ENCODE results near the gene YEATS2. TPM values are rescaled to one million over a fixed set of nuclear protein-coding genes. Genes with fewer than 3 reads are reported as not detected.

Gene YEATS2
- polyA plus RNA-seq, 3 donors: 4.2 to 33.0 (median 5.0) TPM

DNA sequence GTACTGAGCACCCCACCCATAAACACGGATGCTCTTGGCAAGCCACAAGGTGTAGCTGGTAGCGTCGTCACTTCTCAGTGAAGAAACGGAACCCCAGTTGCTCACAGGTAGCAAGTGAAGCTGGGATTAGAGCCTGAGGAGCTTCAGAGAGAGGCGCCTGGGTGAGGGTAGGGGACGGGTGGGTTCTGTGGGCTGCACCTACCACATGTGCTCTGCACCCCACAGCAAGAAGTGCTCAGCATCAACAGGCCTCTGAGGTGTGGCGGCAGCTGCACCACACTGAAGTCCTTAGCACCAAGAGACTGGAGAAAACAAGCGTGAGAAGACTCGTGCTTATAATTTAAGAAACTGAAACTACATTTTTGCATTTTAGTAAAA, 118.0 kb downstream of the YEATS2 start:
- intact Hi-C loops (cut with micrococcal nuclease): no loop called here
- Mint-ChIP-seq H3K4me1 (no peaks in the 10 kb centered on the region), H3K9me3 (no peaks in the 10 kb centered on the region), H3K4me3 (no peak overlapping the region), H3K36me3 (peaks cover 46 to 65% of the 10 kb centered on the region in 2 donors), H3K27me3 (ENCODE audit: low read depth in 3 of 3) (no peaks in the 10 kb centered on the region), H3K27ac (peak overlapping the region in 1 of 7 donors; percentile 46)
- H3K27me3 ChIP-seq (ENCODE audit: control insufficient read depth in 2 of 2, insufficient read depth in 2 of 2, low read length in 2 of 2): no peaks in the 10 kb centered on the region
- no peak overlapping the region for H2AFZ ChIP-seq (ENCODE audit: insufficient read depth, low read depth, low read length, poor library complexity, severe bottlenecking)
- TF ChIP-seq, protein P1, sequence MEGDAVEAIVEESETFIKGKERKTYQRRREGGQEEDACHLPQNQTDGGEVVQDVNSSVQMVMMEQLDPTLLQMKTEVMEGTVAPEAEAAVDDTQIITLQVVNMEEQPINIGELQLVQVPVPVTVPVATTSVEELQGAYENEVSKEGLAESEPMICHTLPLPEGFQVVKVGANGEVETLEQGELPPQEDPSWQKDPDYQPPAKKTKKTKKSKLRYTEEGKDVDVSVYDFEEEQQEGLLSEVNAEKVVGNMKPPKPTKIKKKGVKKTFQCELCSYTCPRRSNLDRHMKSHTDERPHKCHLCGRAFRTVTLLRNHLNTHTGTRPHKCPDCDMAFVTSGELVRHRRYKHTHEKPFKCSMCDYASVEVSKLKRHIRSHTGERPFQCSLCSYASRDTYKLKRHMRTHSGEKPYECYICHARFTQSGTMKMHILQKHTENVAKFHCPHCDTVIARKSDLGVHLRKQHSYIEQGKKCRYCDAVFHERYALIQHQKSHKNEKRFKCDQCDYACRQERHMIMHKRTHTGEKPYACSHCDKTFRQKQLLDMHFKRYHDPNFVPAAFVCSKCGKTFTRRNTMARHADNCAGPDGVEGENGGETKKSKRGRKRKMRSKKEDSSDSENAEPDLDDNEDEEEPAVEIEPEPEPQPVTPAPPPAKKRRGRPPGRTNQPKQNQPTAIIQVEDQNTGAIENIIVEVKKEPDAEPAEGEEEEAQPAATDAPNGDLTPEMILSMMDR (IDR thresholded peaks at IDR 0.05): no peak
- DNase-seq: no peak
- H3K4me3 ChIP-seq (replicated peaks in 1 of 3; ENCODE audit: low read depth in 2 of 3, low read length in 3 of 3): no peak overlapping the region
- no peak overlapping the region for H3K27ac ChIP-seq (ENCODE audit: low read depth in 1 of 2, low read length in 2 of 2)
- no peaks in the 10 kb centered on the region for H3K79me2 ChIP-seq (ENCODE audit: insufficient read depth, low read length)
- no peak overlapping the region for H3K9ac ChIP-seq (ENCODE audit: insufficient read depth, low read length, poor library complexity, severe bottlenecking)
- no peaks in the 10 kb centered on the region for H3K9me3 ChIP-seq (replicated peaks in 1 of 2; ENCODE audit: control insufficient read depth in 1 of 2, insufficient read depth in 1 of 2, low read length in 2 of 2)
- no peaks in the 10 kb centered on the region for H4K20me1 ChIP-seq (ENCODE audit: insufficient read depth, low read length)
- H3K36me3 ChIP-seq (replicated peaks in 1 of 2; ENCODE audit: control insufficient read depth in 1 of 2, insufficient read depth in 2 of 2, low read length in 2 of 2): peaks cover 25 to 51% of the 10 kb centered on the region in 2 donors
- no peaks in the 10 kb centered on the region for H3K4me1 ChIP-seq (ENCODE audit: control insufficient read depth in 1 of 2, insufficient read depth in 2 of 2, low read length in 2 of 2)
- H3K4me2 ChIP-seq (replicated peaks; ENCODE audit: extremely low read depth, low read length, poor library complexity, severe bottlenecking): no peak overlapping the region
- WGBS (ENCODE audit: insufficient coverage): no CpG with 5 or more reads among the region's 9 CpGs

DNA sequence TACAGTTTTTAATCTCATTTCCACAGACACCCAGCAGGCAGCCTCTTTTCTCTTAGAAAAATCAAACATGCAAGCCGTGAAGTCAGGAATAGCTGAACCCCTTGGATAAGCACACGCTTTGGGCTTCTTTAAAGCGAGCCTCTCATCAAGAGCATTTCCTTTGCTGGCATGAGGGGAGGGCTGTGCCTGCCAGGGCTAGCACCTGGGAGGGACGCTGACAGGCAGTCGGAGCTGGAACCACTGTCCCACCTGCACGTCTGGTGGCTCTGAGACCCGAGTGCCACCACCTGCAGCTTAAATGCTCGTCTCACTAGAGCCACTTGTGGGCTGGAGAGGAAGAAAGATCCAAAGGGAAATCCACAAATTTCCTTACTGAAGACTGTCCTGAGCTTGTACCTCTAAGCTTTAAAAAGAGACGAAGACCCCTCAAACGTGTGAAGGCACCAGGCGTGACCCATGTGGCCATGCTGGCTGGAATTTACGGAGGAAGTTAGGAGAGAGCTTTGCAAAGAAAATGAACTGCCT, 118.4 kb downstream of the YEATS2 start:
- Histone ChIP-seq H3K4me1 (ENCODE audit: control insufficient read depth in 1 of 2, insufficient read depth in 2 of 2, low read length in 2 of 2) (no peaks in the 10 kb centered on the region), H3K27me3 (ENCODE audit: control insufficient read depth in 2 of 2, insufficient read depth in 2 of 2, low read length in 2 of 2) (no peaks in the 10 kb centered on the region), H3K9ac (ENCODE audit: insufficient read depth, low read length, poor library complexity, severe bottlenecking) (no peak overlapping the region), H2AFZ (ENCODE audit: insufficient read depth, low read depth, low read length, poor library complexity, severe bottlenecking) (no peak overlapping the region), H3K79me2 (ENCODE audit: insufficient read depth, low read length) (no peaks in the 10 kb centered on the region), H3K36me3 (replicated peaks in 1 of 2; ENCODE audit: control insufficient read depth in 1 of 2, insufficient read depth in 2 of 2, low read length in 2 of 2) (peaks cover 21 to 46% of the 10 kb centered on the region in 2 donors), H4K20me1 (ENCODE audit: insufficient read depth, low read length) (no peaks in the 10 kb centered on the region), H3K4me2 (replicated peaks; ENCODE audit: extremely low read depth, low read length, poor library complexity, severe bottlenecking) (no peak overlapping the region), H3K4me3 (replicated peaks in 1 of 3; ENCODE audit: low read depth in 2 of 3, low read length in 3 of 3) (no peak overlapping the region), H3K9me3 (replicated peaks in 1 of 2; ENCODE audit: control insufficient read depth in 1 of 2, insufficient read depth in 1 of 2, low read length in 2 of 2) (no peaks in the 10 kb centered on the region), H3K27ac (ENCODE audit: low read depth in 1 of 2, low read length in 2 of 2) (no peak overlapping the region)
- TF ChIP-seq, protein P1 (IDR thresholded peaks at IDR 0.05): no peak
- WGBS (ENCODE audit: insufficient coverage): 81% methylated on average over 8 of the region's 12 CpGs
- intact Hi-C loops (cut with micrococcal nuclease): no loop called here
- no peak overlapping the region for H3K4me3 Mint-ChIP-seq
- DNase-seq: no peak
- no peaks in the 10 kb centered on the region for H3K4me1 Mint-ChIP-seq
- H3K27me3 Mint-ChIP-seq (ENCODE audit: low read depth in 3 of 3): no peaks in the 10 kb centered on the region
- no peaks in the 10 kb centered on the region for H3K9me3 Mint-ChIP-seq
- peaks cover 41 to 61% of the 10 kb centered on the region in 2 donors for H3K36me3 Mint-ChIP-seq
- H3K27ac Mint-ChIP-seq: no peak overlapping the region
